Endodermal cell (in vitro differentiated cells): ENCODE results near the gene PCBD1. TPM values are rescaled to one million over a fixed set of nuclear protein-coding genes. Genes with fewer than 3 reads are reported as not detected.

ENCODE experiments used
- DNase-seq: peaks from one replicate; pipeline ENCODE4 v3.0.0-alpha.2; 2017
- H3K27ac ChIP-seq: 2 replicates; pipeline ENCODE4 v1.5.1; 2013; ENCODE audit warnings: mild to moderate bottlenecking, low read depth, low read length, moderate library complexity
- H3K27me3 ChIP-seq: 2 replicates; pipeline ENCODE4 v1.6.1; 2013; ENCODE audit warnings: mild to moderate bottlenecking, low read length, moderate library complexity; ENCODE audit not compliant: insufficient read depth, control insufficient read depth, poor library complexity, severe bottlenecking
- H3K36me3 ChIP-seq: 2 replicates; pipeline ENCODE4 v1.7.0; 2013; ENCODE audit warnings: mild to moderate bottlenecking, low read length, moderate library complexity; ENCODE audit not compliant: control insufficient read depth, insufficient read depth
- H3K4me1 ChIP-seq: one replicate; pipeline ENCODE4 v1.7.0; 2013; ENCODE audit warnings: low read length; ENCODE audit not compliant: control insufficient read depth, insufficient read depth
- H3K4me3 ChIP-seq: 2 replicates; pipeline ENCODE4 v1.5.1; 2013; ENCODE audit warnings: mild to moderate bottlenecking, low read length, moderate library complexity
- H3K9ac ChIP-seq: 2 replicates; pipeline ENCODE4 v1.6.1; 2013; ENCODE audit warnings: mild to moderate bottlenecking, low read length, moderate library complexity; ENCODE audit not compliant: poor library complexity, severe bottlenecking; ENCODE audit errors: extremely low read depth
- H3K9me3 ChIP-seq: 2 replicates; pipeline ENCODE4 v1.6.1; 2013; ENCODE audit warnings: mild to moderate bottlenecking, low read length, moderate library complexity; ENCODE audit not compliant: control insufficient read depth
- H3K27ac Mint-ChIP-seq: 2 replicates; pipeline ENCODE4 v1.8.0; 2020; ENCODE audit warnings: mixed read lengths
- H3K27me3 Mint-ChIP-seq: 2 replicates; pipeline ENCODE4 v1.8.0; 2021; ENCODE audit warnings: mild to moderate bottlenecking, mixed read lengths; ENCODE audit not compliant: insufficient read depth
- H3K36me3 Mint-ChIP-seq: 2 replicates; pipeline ENCODE4 v1.8.0; 2020; ENCODE audit warnings: low read depth, mixed read lengths
- H3K4me1 Mint-ChIP-seq: 2 replicates; pipeline ENCODE4 v1.8.0; 2020; ENCODE audit warnings: mixed read lengths
- H3K4me3 Mint-ChIP-seq: 2 replicates; pipeline ENCODE4 v1.8.0; 2020; ENCODE audit warnings: mild to moderate bottlenecking, moderate library complexity, mixed read lengths
- H3K9me3 Mint-ChIP-seq: 2 replicates; pipeline ENCODE4 v1.8.0; 2020; ENCODE audit warnings: mild to moderate bottlenecking, mixed read lengths
- CTCF ChIP-seq: fragments of 200-600 bp; sonication (generic); conservative IDR thresholded peaks from 2 replicates; pipeline ENCODE4 v1.5.0; 2021; ENCODE audit warnings: antibody characterized with exemption, mild to moderate bottlenecking
- WGBS, 2 experiments: methylation state at CpG; one replicate each; pipeline versions ENCODE4 v1.1.5 to v1.1.7; 2013; ENCODE audit warnings: missing lambda C conversion rate in 2 of 2, mixed read lengths in 1 of 2; ENCODE audit not compliant: insufficient coverage in 1 of 2, insufficient read length in 1 of 2; 5-methylcytosine and 5-hydroxymethylcytosine counted together
- total RNA-seq, 2 donors: library from RNA; stranded (reverse); fragmentation: NEBNext Ultra II Directional in 1 of 2; extraction: Animal tissue kit (Norgen Biotek cat#: 25700) in 1 of 2; gene quantifications; 2 replicates in 1 of 2; 3 replicates in 1 of 2; pipeline ENCODE4 v1.2.1, GENCODE V29; 2021

PCBD1 gene
- total RNA-seq, 2 donors from 2014 or later, result 168 to 183 TPM

- H3K9me3 Mint-ChIP-seq, result peaks cover 7% of the 10 kb centered on the region
- H3K4me3 ChIP-seq, result no peak overlapping the region
- peaks cover 2% of the 10 kb centered on the region for H3K27me3 Mint-ChIP-seq
- no peak for TF ChIP-seq CTCF
- no peak overlapping the region for H3K27ac ChIP-seq
- no peaks in the 10 kb centered on the region for H3K36me3 Mint-ChIP-seq
- H3K27me3 ChIP-seq, result no peaks in the 10 kb centered on the region
- peaks cover 7% of the 10 kb centered on the region for H3K4me1 ChIP-seq
- H3K4me3 Mint-ChIP-seq, result no peak overlapping the region
- H3K9me3 ChIP-seq, result peaks cover 14% of the 10 kb centered on the region
- DNase-seq, result no peak
- WGBS, 2 experiments, result 94 to 97% methylated on average over 4 of the region's 4 CpGs
- peaks cover 37% of the 10 kb centered on the region for H3K4me1 Mint-ChIP-seq
- H3K36me3 ChIP-seq, result no peaks in the 10 kb centered on the region
- H3K9ac ChIP-seq, result no peak overlapping the region
- no peak overlapping the region for H3K27ac Mint-ChIP-seq
Observed at GRCh38 chr10:70892631-70893030, 4.3 kb upstream of the PCBD1 start.

- Histone ChIP-seq H3K27ac (no peak overlapping the region), H3K27me3 (no peaks in the 10 kb centered on the region), H3K4me1 (peaks cover 12% of the 10 kb centered on the region), H3K4me3 (no peak overlapping the region), H3K36me3 (peaks cover 1% of the 10 kb centered on the region), H3K9ac (no peak overlapping the region), H3K9me3 (peaks cover 11% of the 10 kb centered on the region)
- peak overlapping the region; percentile 11 for H3K27ac Mint-ChIP-seq
- H3K9me3 Mint-ChIP-seq, result peaks cover 5% of the 10 kb centered on the region
- H3K4me1 Mint-ChIP-seq, result peaks cover 45% of the 10 kb centered on the region
- H3K27me3 Mint-ChIP-seq, result peaks cover 2% of the 10 kb centered on the region
- peak; percentile 61 for DNase-seq
- no peak for TF ChIP-seq CTCF
- peaks cover under 1% of the 10 kb centered on the region for H3K36me3 Mint-ChIP-seq
- no peak overlapping the region for H3K4me3 Mint-ChIP-seq
- 83 to 90% methylated on average over 1 of the region's 1 CpG for WGBS, 2 experiments
Observed at GRCh38 chr10:70891627-70892026, 3.3 kb upstream of the PCBD1 start.

GRCh38 chr10:70890917-70891431 lies 2.6 kb upstream of the PCBD1 start:
- Mint-ChIP-seq H3K36me3 (peaks cover 7% of the 10 kb centered on the region), H3K9me3 (no peaks in the 10 kb centered on the region), H3K4me1 (peaks cover 50% of the 10 kb centered on the region), H3K27ac (peak overlapping the region; percentile 11), H3K4me3 (no peak overlapping the region), H3K27me3 (peaks cover 2% of the 10 kb centered on the region)
- Histone ChIP-seq H3K36me3 (peaks cover 8% of the 10 kb centered on the region), H3K27ac (no peak overlapping the region), H3K4me1 (peaks cover 12% of the 10 kb centered on the region), H3K27me3 (no peaks in the 10 kb centered on the region), H3K9me3 (peaks cover 4% of the 10 kb centered on the region), H3K9ac (no peak overlapping the region), H3K4me3 (no peak overlapping the region)
- DNase-seq, result peak; percentile 80
- 81 to 90% methylated on average over 7 of the region's 7 CpGs for WGBS, 2 experiments
- no peak for TF ChIP-seq CTCF
